ENCODE data around the gene PALLD. TPM values are rescaled to one million over a fixed set of nuclear protein-coding genes. Genes with fewer than 3 reads are reported as not detected.

PALLD gene
- total and polyA plus RNA-seq, 12 donors: 169 to 1,537 (median 667) TPM

DNA sequence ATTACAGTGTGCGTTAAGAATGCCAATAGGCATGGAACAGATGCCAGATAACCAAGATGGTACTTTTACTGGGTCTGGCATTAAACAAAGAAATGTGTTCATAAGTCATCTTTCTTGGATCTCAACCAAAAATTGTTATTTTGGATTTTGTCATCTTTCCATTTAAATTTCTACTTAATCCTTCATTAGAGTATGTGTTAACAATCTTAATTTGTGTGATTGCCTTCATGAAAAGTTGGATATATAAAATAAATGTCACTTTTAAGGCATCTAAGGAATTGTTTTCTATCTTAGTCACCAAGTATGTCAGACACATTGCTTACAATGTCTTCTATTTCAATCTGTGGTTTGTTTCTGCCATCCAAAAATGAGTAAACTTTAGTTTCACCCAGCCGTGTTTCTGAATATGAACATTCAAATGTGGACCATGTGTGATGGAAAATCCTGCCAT lies 87.5 kb downstream of the PALLD start:
- Histone ChIP-seq H3K27me3 (no peaks in the 10 kb centered on the region), H3K36me3 (no peaks in the 10 kb centered on the region), H3K4me3 (no peak overlapping the region), H3K9me3 (peaks cover 0 to 20% (median 0%) of the 10 kb centered on the region in 11 donors), H3K27ac (no peak overlapping the region), H3K4me1 (peaks cover 9 to 51% (median 35%) of the 10 kb centered on the region in 9 donors)
- TF ChIP-seq, protein P1, sequence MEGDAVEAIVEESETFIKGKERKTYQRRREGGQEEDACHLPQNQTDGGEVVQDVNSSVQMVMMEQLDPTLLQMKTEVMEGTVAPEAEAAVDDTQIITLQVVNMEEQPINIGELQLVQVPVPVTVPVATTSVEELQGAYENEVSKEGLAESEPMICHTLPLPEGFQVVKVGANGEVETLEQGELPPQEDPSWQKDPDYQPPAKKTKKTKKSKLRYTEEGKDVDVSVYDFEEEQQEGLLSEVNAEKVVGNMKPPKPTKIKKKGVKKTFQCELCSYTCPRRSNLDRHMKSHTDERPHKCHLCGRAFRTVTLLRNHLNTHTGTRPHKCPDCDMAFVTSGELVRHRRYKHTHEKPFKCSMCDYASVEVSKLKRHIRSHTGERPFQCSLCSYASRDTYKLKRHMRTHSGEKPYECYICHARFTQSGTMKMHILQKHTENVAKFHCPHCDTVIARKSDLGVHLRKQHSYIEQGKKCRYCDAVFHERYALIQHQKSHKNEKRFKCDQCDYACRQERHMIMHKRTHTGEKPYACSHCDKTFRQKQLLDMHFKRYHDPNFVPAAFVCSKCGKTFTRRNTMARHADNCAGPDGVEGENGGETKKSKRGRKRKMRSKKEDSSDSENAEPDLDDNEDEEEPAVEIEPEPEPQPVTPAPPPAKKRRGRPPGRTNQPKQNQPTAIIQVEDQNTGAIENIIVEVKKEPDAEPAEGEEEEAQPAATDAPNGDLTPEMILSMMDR (IDR thresholded peaks at IDR 0.05): no peak
- intact Hi-C loops (cut with DNase I): loop anchor here in 5 of 10 donors (10.0 kb wide), 2 partner anchors 110 to 310 kb away; no protein-coding TSS in a partner anchor
- DNase-seq (no peak), ATAC-seq (no peak)
- 87 to 88% methylated on average over 2 of the region's 2 CpGs for WGBS, 2 donors

DNA sequence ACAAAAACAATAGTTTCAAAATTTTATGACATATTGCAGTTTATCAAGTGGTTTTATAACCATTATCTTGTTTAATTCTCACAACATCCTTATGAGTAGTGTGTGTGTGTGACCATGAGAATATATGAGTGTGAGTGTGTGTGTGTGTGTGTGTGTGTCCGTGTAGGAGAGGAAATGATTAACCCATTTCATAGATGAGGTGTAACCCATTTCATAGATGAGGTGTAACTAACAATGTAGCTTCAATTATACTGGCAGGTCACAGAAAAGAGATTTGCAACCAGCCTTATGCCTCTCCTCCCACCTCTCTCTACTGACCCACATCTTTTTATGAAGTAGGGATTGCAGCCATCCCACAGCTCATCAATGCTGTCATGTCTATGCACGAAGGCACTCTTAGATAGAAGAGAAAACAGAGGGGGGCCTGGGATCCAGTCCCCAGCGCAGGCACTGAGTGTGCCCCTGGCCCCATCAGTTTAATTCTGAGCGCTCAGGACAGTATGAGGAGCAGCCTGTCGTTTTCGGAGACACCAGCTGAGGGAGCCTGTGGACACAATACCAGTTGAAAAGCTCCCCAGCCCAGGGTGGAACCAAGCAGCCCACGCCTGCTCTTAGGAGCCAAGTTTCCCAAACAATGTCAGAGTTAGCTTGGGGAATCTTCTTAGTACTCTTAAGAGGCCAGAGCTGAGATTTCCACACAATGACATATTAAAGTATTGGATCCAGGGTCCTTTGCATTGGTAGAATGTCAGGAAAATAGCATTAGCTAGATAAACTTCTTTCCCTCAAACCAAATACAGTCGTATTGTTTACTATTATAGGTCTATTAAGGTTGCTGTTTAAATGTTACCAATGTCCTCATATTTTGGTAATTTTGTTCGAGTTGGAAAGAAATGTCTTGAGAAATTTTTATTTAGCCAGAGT lies 88.6 kb downstream of the PALLD start:
- TF ChIP-seq, protein P1 (IDR thresholded peaks at IDR 0.05): peak; percentile 56 to 88 (median 76)
- Histone ChIP-seq H3K27me3 (no peaks in the 10 kb centered on the region), H3K4me1 (peaks cover 9 to 56% (median 35%) of the 10 kb centered on the region in 9 donors), H3K27ac (peak overlapping the region in 3 of 10 donors; percentile 57 to 70 (median 67)), H3K9me3 (peaks cover 0 to 20% (median 0%) of the 10 kb centered on the region in 11 donors), H3K4me3 (no peak overlapping the region), H3K36me3 (no peaks in the 10 kb centered on the region)
- ATAC-seq (peak; percentile 89 to 94 (median 90)), DNase-seq (peak; percentile 70 to 86)
- intact Hi-C loops (cut with DNase I): loop anchor here in 9 of 10 donors (2.0 to 10.0 kb wide), 11 partner anchors 42 to 337 kb away; no protein-coding TSS in a partner anchor
- 25 to 28% methylated on average over 9 of the region's 9 CpGs for WGBS, 2 donors

- DNase-seq (no peak), ATAC-seq (no peak)
- intact Hi-C loops (cut with DNase I): loop anchor here in 9 of 10 donors (2.0 to 10.0 kb wide), 11 partner anchors 40 to 335 kb away; no protein-coding TSS in a partner anchor
- Histone ChIP-seq H3K27me3 (no peaks in the 10 kb centered on the region), H3K36me3 (no peaks in the 10 kb centered on the region), H3K4me3 (no peak overlapping the region), H3K9me3 (peaks cover 0 to 7% (median 0%) of the 10 kb centered on the region in 11 donors), H3K4me1 (peaks cover 9 to 56% (median 35%) of the 10 kb centered on the region in 9 donors), H3K27ac (peak overlapping the region in 9 of 10 donors; percentile 12 to 70 (median 59))
- TF ChIP-seq, protein P1 (IDR thresholded peaks at IDR 0.05): no peak
- 55 to 64% methylated on average over 5 of the region's 5 CpGs for WGBS, 2 donors
Observed at GRCh38 chr4:168586926-168587325, 90.1 kb downstream of the PALLD start.

DNA sequence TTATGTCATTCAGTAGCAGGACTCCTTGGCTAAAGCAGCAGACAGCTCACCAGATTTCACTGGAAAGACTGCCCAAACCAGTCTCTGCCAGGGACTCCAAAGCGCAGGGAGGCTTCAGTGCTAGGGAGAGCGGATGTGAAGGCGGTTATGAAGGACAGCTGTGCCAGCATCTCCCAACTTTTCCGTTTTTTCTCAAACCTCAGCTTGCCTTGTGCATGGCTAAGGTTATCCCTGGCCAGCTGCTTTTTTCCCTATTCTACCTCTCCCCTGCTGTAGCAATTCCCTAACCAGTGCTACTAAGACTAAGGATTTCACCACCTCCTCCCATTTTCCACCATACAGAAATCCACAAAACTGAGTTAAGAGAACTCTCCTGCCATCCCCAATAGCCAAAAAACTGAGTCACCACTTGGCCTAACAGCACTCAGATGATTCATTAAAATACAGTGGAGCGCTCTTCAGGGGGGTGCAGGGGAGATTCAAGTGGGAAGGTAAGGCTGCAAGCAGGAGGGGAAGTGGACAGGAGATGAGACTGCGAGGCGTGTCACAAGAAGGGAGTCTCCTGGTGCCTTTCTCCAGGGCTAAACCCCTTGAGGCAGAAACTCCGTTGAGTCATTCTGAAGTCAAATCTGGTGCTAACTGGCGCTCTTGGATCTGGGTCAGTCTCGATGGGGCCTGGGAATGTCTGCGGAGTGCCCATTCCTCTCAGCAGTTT lies 90.7 kb downstream of the PALLD start:
- TF ChIP-seq, protein P1 (IDR thresholded peaks at IDR 0.05): no peak
- WGBS, 2 donors: 61 to 65% methylated on average over 11 of the region's 11 CpGs
- ATAC-seq: peak; percentile 45 to 69 (median 68)
- DNase-seq: peak; percentile 15 to 37
- H3K4me1 ChIP-seq: peaks cover 9 to 56% (median 35%) of the 10 kb centered on the region in 9 donors
- no peaks in the 10 kb centered on the region for H3K36me3 ChIP-seq
- peaks cover 0 to under 1% (median 0%) of the 10 kb centered on the region in 11 donors for H3K9me3 ChIP-seq
- intact Hi-C loops (cut with DNase I): loop anchor here in 9 of 10 donors (2.0 to 10.0 kb wide), 11 partner anchors 40 to 335 kb away; no protein-coding TSS in a partner anchor
- no peaks in the 10 kb centered on the region for H3K27me3 ChIP-seq
- H3K4me3 ChIP-seq: no peak overlapping the region
- peak overlapping the region in 9 of 10 donors; percentile 12 to 70 (median 59) for H3K27ac ChIP-seq
